GM12874 (cell line): ENCODE results near the gene BPNT1.

Source experiments
- CTCF ChIP-seq: IDR thresholded peaks from 2 replicates; pipeline ENCODE4 v1.5.1; 2011; ENCODE audit warnings: low read depth, mild to moderate bottlenecking, control low read depth, low read length, moderate library complexity; ENCODE audit not compliant: insufficient read depth

Gene BPNT1

DNA sequence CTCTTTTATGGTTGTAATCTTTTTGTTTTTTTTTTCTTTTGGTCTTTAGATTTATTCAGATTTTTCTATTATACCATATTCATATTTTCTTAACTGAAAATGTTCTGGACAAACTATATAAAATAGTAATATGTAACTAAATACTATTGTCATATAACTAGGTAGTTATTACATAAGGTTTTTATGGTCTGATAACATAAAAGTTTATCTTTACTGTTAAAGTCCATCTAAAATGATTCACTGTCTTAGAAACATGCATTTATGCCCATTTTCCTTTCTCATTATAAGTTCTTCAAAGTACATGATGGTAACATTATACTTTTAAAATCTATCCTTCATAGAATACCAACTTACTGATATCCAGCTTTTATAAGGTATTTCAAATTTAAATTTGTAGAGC, 33.5 kb upstream of the BPNT1 start:
- TF ChIP-seq CTCF: no peak

- TF ChIP-seq CTCF: no peak
Observed at GRCh38 chr1:220121791-220122530, 32.4 kb upstream of the BPNT1 start.

- no peak for TF ChIP-seq CTCF
Observed at GRCh38 chr1:220119043-220119512, 29.5 kb upstream of the BPNT1 start.

GRCh38 chr1:220113136-220113695, 23.6 kb upstream of the BPNT1 start:
- TF ChIP-seq CTCF: peak; percentile 50

DNA sequence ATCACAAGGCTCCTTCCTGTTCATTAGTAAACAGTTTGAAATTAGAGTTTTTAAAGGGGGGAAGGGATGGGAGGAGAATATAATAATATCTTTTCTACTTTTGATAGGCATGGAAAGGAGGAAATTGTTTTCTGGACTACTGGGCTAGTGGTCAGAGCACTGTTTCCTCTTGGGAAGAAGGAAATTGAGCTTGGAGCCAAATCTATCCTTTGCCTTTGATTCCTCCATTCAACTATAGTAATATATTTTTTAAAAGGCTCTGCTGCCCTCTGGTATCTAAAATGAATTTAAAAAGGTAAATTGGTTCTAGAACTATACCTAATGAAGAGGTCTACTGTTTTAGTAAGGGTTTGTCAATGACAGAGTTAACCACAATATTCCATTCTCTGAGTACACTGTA, 10.2 kb upstream of the BPNT1 start:
- TF ChIP-seq CTCF: no peak

DNA sequence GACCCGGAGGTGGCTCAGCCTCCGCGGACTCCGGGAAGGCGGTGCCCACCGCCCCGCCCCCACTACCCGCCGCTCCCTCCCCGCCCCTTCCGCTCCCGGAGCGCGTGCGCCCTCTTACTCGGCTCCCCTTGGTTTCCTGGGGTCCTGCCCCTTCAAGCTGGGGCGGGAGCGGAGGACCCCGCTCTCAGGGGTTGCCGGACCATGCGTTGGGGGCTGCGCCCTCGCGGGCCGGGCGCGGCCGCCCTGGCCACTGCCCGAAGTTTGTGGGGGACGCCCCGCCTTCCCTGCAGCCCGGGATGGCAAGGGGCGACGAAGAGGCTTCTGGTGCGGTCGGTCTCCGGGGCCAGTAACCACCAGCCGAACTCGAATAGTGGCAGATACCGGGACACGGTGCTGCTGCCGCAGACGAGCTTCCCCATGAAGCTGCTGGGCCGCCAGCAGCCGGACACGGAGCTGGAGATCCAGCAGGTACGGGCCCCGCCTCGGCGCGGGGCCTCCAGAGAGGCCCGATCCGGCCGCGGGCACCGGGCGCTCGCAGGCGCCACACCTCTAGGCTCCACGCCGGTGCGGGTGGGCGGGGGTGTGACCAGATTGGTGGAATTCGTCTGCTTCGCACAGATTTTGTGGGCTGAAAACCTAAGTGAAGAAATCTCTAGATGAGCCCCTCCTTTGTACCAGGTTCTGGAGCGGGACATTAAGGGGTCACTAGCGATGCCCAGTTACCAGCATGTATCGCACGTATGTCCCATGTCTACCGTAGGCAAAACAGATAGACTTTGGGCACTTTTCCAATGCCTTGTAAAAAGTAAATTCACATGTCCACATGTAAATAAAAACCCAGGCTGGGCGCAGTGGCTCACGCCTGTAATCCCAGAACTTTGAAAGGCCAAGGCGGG, 4.7 kb upstream of the BPNT1 start, which contains the start of gene IARS2:
TSS of gene IARS2 (plus strand) at position 117 of the 896 bp plus-strand sequence. CDS start at position 202, 85 bp downstream.
- no peak for TF ChIP-seq CTCF

DNA sequence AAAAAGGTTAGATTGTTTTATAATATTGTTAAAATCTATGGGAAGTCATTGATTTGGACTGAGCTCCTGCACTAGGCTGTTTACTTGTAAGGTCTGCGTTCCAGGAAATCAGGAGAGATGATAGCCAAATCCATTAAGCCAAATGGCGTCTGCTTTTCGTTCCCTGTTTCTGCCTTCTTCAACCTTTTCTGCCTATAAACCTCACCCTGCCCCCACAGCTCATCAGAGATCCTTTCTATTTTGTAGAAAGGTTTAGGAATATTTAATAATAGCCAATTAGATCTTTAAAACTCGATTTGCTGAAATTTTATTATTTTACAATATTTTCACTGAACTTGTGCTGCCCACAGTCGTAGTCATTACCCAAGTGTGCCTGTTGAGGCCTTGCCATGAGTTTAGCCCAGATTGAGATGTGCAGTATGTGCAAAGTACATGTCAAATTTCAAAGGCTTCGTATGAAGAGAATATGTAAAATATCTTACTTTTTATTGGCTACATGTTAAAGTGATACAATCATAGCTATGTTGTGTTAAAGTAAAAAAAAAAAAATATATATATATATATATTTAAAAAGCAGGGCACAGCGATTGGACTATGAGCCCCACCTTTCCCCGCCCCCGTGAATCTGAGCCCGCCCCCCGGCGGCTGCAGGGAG, 3.9 kb upstream of the BPNT1 start:
- TF ChIP-seq CTCF: no peak
